T-helper 2 cell treated with Interferon-gamma antibody and Interleukin-4, amounts not matched to agents 5 μg/mL and 100 μg/mL, for 36 hours (primary cell): ENCODE measurements around the gene UNC93A.
"Not testable (repeated sequence)": the region's sequence is repeated elsewhere in the genome, so short reads cannot be mapped to it uniquely, and the experiment has no call there.

Experiments
- DNase-seq: peaks from one replicate; pipeline ENCODE4 v3.0.0; 2021; ENCODE audit warnings: low spot score
- H3K27ac Mint-ChIP-seq: one replicate; pipeline ENCODE4 v1.8.0; 2021; ENCODE audit warnings: mild to moderate bottlenecking, mixed read lengths
- H3K27me3 Mint-ChIP-seq: one replicate; pipeline ENCODE4 v1.8.0; 2021; ENCODE audit warnings: low read depth, mixed read lengths
- H3K36me3 Mint-ChIP-seq: one replicate; pipeline ENCODE4 v1.8.0; 2021; ENCODE audit warnings: low read depth, mixed read lengths
- H3K4me1 Mint-ChIP-seq: one replicate; pipeline ENCODE4 v1.8.0; 2021; ENCODE audit warnings: low read depth, mixed read lengths
- H3K4me3 Mint-ChIP-seq: one replicate; pipeline ENCODE4 v1.8.0; 2022; ENCODE audit warnings: mild to moderate bottlenecking, moderate library complexity, mixed read lengths
- H3K9me3 Mint-ChIP-seq: one replicate; pipeline ENCODE4 v1.8.0; 2021; ENCODE audit warnings: mixed read lengths

UNC93A gene

DNA sequence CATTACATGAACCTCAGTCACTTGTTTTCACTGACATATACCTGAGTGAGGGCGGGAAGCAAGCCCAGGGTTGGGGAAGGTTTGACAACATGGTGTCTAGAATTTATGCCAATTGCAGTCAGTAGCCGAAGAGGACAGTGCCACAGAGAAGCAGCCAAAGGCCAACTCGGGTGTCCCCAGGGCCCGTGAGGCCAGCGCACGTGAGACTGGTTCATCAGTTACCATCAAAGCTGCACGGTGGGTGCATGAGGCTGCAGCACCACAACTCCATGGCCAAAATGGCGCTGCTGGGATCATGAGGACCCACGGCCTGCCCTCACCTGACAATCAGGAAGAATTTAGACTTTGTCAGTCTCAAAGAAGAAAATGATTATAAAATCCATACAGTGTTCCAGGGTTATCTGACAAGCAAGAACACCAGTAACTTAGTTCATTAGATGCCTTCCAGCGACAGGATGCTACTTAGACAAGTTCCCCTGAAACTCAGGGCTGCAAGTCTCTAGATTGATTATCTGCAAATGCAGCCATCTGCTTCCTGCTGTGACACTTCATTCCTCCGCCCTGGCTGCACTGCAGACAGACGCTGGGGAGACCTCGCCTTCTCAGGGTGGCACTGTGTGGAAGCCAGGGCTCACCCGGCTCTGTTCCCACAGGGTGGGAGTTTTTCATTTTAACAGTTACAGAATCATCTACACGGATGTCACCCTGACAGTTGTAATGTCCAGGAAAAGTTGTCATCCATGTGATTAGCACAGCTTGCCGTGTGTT is 12.8 kb upstream of the UNC93A start:
- not testable (repeated sequence) for H3K36me3 Mint-ChIP-seq, H3K4me1 Mint-ChIP-seq, DNase-seq, H3K27me3 Mint-ChIP-seq, H3K9me3 Mint-ChIP-seq, H3K27ac Mint-ChIP-seq, H3K4me3 Mint-ChIP-seq

DNA sequence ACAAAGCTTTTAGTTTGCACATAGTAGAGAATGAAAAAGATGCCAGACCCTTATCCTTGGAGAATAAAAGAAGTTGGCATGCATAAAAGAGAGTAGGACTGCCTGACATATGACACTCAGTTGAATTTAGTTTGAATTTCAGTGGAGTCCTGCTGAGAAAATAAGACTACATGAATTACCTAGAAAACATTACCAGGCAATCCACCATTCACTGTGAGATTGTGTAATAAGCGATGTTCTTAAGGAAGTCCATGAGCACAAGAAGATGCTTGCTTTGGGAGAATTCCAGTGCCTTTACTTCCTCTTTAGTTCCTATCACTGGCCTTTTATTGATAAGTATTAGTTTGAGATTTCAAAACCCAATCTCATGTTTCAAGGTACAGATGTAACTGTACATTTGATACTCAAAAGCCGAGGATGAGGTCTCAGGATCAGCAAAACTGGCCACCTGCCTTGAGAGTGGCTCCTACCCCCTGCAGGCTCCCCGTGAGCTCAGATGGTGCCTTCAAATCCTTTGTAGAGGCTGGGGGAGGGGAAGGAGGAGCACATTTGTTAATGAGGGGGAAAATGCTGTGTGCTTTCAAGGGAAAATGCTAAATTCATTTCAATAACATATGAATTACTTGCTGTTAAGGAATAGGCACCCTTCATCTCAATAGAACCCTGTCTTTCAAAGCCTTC is 11.2 kb upstream of the UNC93A start:
- H3K36me3 Mint-ChIP-seq: no peaks in the 10 kb centered on the region
- no peak for DNase-seq
- no peak overlapping the region for H3K4me3 Mint-ChIP-seq
- no peak overlapping the region for H3K27ac Mint-ChIP-seq
- no peaks in the 10 kb centered on the region for H3K4me1 Mint-ChIP-seq
- peaks cover 6% of the 10 kb centered on the region for H3K27me3 Mint-ChIP-seq
- H3K9me3 Mint-ChIP-seq: no peaks in the 10 kb centered on the region

DNA sequence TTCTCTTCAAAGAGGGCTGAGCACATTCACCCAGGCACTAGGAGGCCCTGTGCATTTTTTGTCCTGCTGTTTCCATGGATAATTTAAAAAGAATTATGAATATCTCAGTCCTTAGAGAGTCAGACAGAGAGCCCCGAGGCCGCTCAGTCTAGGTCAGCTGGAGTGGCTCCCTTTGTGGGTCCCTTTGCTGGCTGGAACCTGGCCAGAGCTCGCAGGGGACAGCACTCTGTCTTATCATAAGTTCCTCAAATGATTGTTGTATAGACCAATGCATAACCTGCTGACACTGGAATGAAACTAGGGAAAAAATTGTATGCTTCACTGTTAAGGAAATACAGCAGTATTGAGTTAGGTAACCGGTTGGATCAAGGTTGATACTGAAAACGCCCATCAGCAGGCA is 10.6 kb upstream of the UNC93A start:
- H3K27ac Mint-ChIP-seq, DNase-seq, H3K36me3 Mint-ChIP-seq, H3K27me3 Mint-ChIP-seq, H3K9me3 Mint-ChIP-seq, H3K4me1 Mint-ChIP-seq, H3K4me3 Mint-ChIP-seq: not testable (repeated sequence)

DNA sequence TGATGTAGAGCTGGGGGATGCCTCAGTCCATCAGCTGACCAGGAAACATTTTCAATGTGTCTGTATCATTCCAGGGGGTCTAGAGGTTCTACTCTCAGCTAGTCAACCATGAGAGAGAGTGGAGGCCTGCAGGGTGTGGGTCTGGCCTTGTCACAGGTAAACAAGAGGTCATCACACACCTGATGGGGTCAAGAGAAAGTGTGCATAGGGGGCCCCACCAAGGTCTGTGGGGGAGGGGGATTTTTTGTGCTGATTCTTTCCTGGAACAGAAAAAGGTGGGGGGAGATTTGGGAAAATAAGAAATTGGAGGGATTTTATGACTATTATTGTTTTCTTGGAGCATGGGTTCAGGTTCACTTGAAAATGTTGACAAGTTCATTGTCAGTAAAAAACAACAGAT is 8.9 kb upstream of the UNC93A start:
- no peak for DNase-seq
- Mint-ChIP-seq H3K36me3 (no peaks in the 10 kb centered on the region), H3K4me3 (no peak overlapping the region), H3K27me3 (peaks cover 6% of the 10 kb centered on the region), H3K9me3 (no peaks in the 10 kb centered on the region), H3K4me1 (no peaks in the 10 kb centered on the region), H3K27ac (no peak overlapping the region)

DNA sequence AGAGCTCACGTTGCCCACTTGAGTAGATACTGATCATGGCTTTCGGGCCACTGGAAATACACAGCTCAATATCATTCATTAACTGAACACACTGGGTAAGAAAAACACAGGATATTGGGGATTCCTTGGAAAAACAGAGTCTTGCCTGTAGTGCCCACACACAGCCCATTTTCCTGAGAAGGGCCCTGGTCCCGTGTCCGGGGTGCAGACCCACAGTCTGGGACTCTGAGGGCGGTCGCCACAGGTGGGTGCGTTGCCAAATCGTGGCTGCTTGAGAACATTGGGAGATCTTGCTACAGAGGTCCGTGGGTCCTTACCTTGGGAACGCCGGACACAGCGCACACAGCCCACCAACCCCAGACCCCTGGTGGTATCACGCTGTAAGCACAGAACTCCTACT is 6.5 kb upstream of the UNC93A start:
- not testable (repeated sequence) for H3K36me3 Mint-ChIP-seq, H3K27ac Mint-ChIP-seq, DNase-seq, H3K4me3 Mint-ChIP-seq, H3K9me3 Mint-ChIP-seq, H3K27me3 Mint-ChIP-seq, H3K4me1 Mint-ChIP-seq

DNA sequence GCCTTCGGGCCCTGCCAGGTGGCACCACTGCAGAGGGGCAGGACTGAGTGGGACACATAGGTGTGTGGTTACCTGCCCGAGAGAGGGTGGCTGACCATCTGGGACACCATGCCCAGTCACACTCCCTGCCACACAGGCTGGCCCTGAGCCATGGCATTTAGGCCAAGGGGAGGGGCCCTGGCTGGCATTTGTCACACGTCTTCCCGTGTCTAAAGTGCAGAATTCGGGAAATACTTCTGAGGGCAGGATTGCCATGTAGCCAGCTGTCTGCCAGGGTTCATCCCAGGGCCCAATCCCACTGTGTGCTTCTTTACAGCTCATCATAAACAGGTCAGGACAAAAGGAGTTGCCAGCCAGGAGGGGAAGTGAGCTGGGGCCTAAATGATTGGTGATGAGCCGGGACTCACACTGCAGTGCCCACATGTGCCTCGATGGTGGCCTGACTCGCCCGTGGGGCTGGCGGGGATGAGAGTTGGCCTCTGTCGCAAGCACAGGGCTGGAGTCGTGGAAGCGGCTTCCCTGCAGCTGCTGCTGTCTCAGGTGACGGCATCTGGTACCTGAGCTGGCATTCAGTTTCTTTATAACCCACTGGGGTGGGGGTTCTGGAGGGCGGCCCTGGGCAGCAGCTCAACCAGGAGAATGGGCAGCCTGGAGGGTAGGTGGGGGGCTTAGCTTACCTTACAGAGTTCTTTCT is 5.9 kb upstream of the UNC93A start:
- Mint-ChIP-seq H3K9me3 (no peaks in the 10 kb centered on the region), H3K27me3 (peaks cover 3% of the 10 kb centered on the region), H3K4me1 (no peaks in the 10 kb centered on the region), H3K4me3 (no peak overlapping the region), H3K36me3 (no peaks in the 10 kb centered on the region), H3K27ac (no peak overlapping the region)
- no peak for DNase-seq

DNA sequence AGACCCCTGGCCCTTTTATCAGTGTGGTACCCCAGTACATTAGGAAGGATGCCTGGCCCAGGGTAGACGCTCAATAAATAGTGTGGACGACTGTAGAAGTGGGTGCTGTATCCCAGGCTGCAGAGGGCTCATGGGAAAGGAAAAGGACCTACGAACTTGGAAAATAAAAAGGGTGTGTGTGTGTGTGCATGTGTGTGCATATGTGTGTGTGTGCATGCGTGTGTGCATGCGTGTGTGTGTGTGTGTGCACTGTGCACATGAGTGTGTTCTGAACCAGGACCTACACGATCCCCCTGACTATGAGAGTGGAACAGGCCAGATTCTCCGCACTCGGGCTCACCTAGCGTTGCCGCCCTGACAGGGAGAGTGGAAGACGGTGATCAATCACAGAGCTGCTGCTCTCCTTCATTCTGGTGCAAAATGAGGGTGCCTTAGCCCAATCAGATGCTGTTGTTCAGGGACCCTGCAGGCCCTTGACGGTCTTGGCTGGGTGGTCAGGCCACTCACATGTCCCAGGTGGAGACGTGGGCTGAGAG is 3.5 kb upstream of the UNC93A start:
- Mint-ChIP-seq H3K27ac (no peak overlapping the region), H3K27me3 (peaks cover 3% of the 10 kb centered on the region), H3K36me3 (no peaks in the 10 kb centered on the region), H3K4me3 (no peak overlapping the region), H3K9me3 (no peaks in the 10 kb centered on the region), H3K4me1 (no peaks in the 10 kb centered on the region)
- no peak for DNase-seq

DNA sequence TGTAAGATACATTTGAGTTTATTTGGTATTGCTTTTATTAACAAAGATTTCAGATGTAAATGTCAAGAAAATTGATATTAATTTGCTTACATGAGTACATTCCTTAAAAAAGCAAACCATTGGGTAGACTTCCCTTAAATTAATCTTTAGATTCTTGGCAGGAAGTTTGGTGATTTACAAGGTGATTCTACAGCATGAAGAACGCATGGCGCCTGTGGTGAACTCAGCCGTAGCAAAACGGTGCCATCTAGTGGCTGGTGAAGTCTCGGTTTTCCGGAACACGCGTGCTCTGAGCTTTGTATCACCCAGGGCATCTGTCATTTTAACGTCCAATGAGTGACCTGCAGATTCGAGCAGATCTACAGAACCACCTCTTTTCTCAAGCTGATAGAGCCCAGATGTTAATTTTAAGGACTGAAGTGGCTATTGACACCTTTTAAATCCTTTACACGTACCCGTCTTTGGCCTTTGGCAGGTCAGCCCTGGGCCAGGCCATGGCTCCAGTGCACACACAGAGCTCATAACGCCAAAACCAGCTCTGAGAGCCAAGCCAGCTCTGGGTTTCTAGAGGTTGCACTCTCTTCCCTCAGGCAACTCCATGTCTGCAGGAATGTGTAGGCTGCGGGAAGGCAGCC is 2.4 kb upstream of the UNC93A start:
- not testable (repeated sequence) for H3K9me3 Mint-ChIP-seq, H3K27ac Mint-ChIP-seq, H3K36me3 Mint-ChIP-seq, H3K4me1 Mint-ChIP-seq, H3K27me3 Mint-ChIP-seq, H3K4me3 Mint-ChIP-seq, DNase-seq

DNA sequence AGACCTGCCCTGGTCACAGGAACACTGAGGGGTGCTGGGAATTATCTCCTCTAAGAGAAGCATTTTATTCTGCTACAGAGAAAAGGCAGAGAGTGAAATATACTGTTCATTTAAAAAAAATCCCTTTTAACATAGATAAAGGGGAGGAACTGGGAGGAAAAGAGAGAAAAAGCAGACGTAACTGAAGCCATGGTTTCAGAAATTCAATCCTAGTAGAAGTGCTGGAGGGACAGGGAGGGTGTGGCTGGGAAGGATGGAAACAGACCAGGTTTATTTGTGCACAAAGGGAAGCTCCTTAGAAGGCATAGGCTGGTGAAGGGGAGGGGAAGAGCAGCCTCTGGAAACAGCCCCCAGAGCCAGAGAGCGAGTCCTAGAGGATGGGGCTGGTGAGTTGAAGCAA is 1.8 kb upstream of the UNC93A start:
- not testable (repeated sequence) for H3K9me3 Mint-ChIP-seq, H3K27me3 Mint-ChIP-seq, H3K4me3 Mint-ChIP-seq, DNase-seq, H3K27ac Mint-ChIP-seq, H3K4me1 Mint-ChIP-seq, H3K36me3 Mint-ChIP-seq

DNA sequence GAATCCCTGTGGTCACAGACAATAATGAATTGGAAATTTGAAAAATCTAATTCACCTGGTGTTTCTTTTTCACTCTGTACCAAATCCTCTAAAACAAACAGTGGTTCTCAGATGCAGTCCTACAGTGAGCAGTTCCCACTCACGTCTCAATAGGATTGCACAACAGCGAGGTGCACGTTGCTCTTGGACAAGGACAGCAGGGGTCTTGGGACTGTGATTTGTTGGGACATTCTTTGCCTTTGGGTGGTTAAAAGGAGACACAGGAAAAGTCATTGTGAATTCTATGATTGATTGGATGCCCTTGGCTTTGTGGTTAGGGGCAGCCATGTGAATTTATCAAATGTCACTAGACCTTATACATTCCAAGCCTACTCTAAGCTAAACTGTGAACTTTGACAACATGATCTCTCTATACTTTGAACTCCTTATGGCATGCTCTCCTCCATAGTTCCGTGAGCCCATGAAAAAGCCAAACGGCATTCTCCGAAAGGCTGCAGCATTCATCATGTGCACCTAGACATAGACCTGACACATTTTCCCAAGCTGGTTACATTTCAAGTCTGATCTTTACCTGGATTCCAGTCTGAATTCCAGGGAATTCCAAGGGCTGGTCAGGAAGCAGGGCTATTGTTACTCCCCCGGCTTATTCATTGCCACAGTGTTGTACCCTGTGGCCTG is 647 bp downstream of the UNC93A start:
- no peak for DNase-seq
- H3K4me1 Mint-ChIP-seq: no peaks in the 10 kb centered on the region
- H3K27ac Mint-ChIP-seq: no peak overlapping the region
- no peaks in the 10 kb centered on the region for H3K9me3 Mint-ChIP-seq
- H3K36me3 Mint-ChIP-seq: no peaks in the 10 kb centered on the region
- peaks cover 3% of the 10 kb centered on the region for H3K27me3 Mint-ChIP-seq
- H3K4me3 Mint-ChIP-seq: no peak overlapping the region

DNA sequence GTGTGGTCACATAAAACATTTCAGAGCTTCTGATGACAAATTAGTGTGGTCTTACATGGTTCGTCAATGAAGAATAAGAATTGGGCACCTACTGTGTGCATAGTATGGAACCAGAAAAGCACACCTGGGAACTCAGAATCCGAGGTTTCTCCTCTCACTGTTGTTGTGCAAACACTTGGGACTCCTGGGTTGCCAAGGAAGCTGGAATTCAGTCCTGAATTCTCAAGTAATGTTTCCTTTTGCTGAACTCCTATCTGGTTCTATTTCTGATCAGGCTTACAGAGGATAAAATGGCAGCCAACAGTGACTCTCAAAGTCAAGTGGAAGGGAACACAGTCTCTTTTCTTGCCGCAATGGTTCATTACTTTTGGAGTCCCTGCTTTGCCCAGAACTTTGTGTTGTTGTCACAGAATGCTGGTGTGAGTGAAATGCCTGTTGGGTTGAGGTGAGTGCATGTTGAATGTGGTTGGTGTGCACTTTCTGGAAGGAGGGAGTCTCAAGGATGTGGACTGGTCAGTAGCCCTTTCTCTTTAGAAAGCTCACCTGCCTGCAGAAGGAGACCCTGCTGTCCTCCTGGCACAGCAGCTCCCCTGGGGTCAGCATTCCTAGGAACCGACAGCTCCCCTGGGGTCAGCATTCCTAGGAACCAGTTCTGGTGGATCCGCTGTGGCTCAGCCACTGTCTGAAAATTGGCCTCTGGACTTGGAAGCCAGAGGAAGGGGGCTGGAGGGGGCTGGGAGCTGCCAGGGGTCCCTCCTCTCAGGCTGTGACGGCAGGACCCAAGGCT is 1.4 kb downstream of the UNC93A start:
- Mint-ChIP-seq H3K27me3 (peaks cover 3% of the 10 kb centered on the region), H3K4me3 (no peak overlapping the region), H3K4me1 (no peaks in the 10 kb centered on the region), H3K9me3 (no peaks in the 10 kb centered on the region), H3K36me3 (no peaks in the 10 kb centered on the region), H3K27ac (no peak overlapping the region)
- DNase-seq: no peak

DNA sequence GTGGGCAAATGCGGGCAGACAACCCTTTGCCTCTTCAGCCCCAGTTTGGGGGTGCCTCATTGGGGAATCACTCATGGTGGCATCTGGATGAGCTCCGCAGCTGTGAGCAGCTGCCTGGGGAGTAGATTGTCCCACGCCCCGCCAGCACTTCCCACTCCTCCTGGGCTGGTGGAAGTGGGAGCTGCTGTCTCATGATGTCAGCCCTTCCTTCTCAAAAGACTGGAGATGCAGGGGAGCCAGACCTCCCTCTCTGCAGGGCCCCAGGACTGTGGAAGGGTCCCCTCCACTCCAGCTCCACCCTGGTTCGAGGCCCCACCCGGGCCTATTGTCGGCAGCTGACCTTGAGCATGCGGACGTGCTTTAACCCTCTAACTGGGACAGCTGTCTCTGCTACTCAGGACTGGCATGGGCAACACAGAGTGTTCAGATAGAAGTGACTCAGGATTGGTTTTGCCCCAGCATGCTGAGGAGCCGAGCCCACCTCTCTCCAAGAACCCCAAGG is 2.0 kb downstream of the UNC93A start:
- H3K27me3 Mint-ChIP-seq: peaks cover 3% of the 10 kb centered on the region
- H3K27ac Mint-ChIP-seq: no peak overlapping the region
- H3K9me3 Mint-ChIP-seq: no peaks in the 10 kb centered on the region
- no peak overlapping the region for H3K4me3 Mint-ChIP-seq
- DNase-seq: no peak
- H3K4me1 Mint-ChIP-seq: no peaks in the 10 kb centered on the region
- no peaks in the 10 kb centered on the region for H3K36me3 Mint-ChIP-seq

DNA sequence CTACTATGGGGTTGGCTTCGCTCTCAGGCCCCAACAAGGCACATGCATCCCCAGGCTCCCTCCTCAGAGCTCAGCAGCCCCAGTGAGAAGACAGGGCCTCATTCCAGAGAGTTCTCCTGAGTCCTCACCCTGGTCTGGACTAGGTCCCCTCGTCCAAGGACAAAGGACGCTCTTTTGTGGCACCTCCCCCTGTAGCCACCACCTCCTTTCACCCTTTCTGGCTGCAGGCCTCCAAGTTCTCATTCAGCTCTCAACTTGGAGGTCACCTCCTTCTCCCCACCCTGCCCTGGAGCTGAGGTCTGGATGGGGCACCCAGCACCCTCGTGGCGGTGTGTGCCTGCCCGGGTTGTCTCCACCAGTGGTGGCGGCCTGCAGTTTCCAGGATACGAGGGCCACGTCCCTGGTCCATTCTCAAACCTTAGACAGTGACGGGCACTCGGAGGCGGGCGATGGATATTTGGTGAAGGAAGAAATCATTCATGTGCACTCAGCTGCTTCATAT is 2.5 kb downstream of the UNC93A start:
- Mint-ChIP-seq H3K27ac (no peak overlapping the region), H3K4me1 (no peaks in the 10 kb centered on the region), H3K27me3 (peaks cover 3% of the 10 kb centered on the region), H3K36me3 (no peaks in the 10 kb centered on the region), H3K4me3 (no peak overlapping the region), H3K9me3 (no peaks in the 10 kb centered on the region)
- DNase-seq: no peak
